GM19395 (cell line): ENCODE data around the gene ZBTB46.
"Not testable (repeated sequence)": the region's sequence is repeated elsewhere in the genome, so short reads cannot be mapped to it uniquely, and the experiment has no call there.

Experiments used
- ATAC-seq: cut with Tn5 transposase; IDR thresholded peaks from one replicate; pipeline ENCODE4 v1.9.1; 2021; ENCODE audit warnings: mild to moderate bottlenecking, moderate library complexity; ENCODE audit not compliant: unreplicated experiment

ZBTB46 gene

GRCh38 chr20:63790572-63791168 lies 40.4 kb downstream of the ZBTB46 start:
- no peak for ATAC-seq

GRCh38 chr20:63789836-63790571 lies 41.1 kb downstream of the ZBTB46 start:
- ATAC-seq, result no peak

- ATAC-seq, result no peak
Measured at GRCh38 chr20:63787749-63788148, 43.3 kb downstream of the ZBTB46 start.

- ATAC-seq, result no peak
Measured at GRCh38 chr20:63787302-63787701, 43.8 kb downstream of the ZBTB46 start.

GRCh38 chr20:63785691-63786131 lies 45.4 kb downstream of the ZBTB46 start:
- no peak for ATAC-seq

- no peak for ATAC-seq
Measured at GRCh38 chr20:63783970-63784369, 47.1 kb downstream of the ZBTB46 start.

- ATAC-seq, result no peak
Measured at GRCh38 chr20:63782521-63782971, 48.5 kb downstream of the ZBTB46 start.

- ATAC-seq, result no peak
Measured at GRCh38 chr20:63782051-63782471, 49.0 kb downstream of the ZBTB46 start.

- ATAC-seq, result no peak
Measured at GRCh38 chr20:63781181-63781580, 49.9 kb downstream of the ZBTB46 start.

GRCh38 chr20:63778857-63779256 lies 52.2 kb downstream of the ZBTB46 start:
- ATAC-seq, result no peak

GRCh38 chr20:63778034-63778752 lies 52.9 kb downstream of the ZBTB46 start:
- no peak for ATAC-seq

GRCh38 chr20:63777614-63778013 lies 53.5 kb downstream of the ZBTB46 start:
- ATAC-seq, result no peak

- not testable (repeated sequence) for ATAC-seq
Measured at GRCh38 chr20:63776875-63777274, 54.2 kb downstream of the ZBTB46 start.

GRCh38 chr20:63775096-63775978 lies 55.7 kb downstream of the ZBTB46 start:
- ATAC-seq, result no peak

- ATAC-seq, result no peak
Measured at GRCh38 chr20:63774306-63774705, 56.8 kb downstream of the ZBTB46 start.

- no peak for ATAC-seq
Measured at GRCh38 chr20:63773571-63774241, 57.4 kb downstream of the ZBTB46 start.

GRCh38 chr20:63772781-63773518 lies 58.1 kb downstream of the ZBTB46 start:
- no peak for ATAC-seq

- ATAC-seq, result no peak
Measured at GRCh38 chr20:63771046-63771707, 59.9 kb downstream of the ZBTB46 start.

GRCh38 chr20:63769891-63770474 lies 61.1 kb downstream of the ZBTB46 start:
- ATAC-seq, result no peak
